IPS DF 6.9 (cell line): ENCODE data around the gene IRF2BP1.
A peak's percentile ranks its signal among the peaks of the same experiment; 100 is the strongest.
"Not testable (repeated sequence)": the region's sequence is repeated elsewhere in the genome, so short reads cannot be mapped to it uniquely, and the experiment has no call there.

Source experiments
- DNase-seq: peaks from one replicate; pipeline ENCODE4 v3.0.0-alpha.2; 2013; ENCODE audit warnings: low read depth, low spot score
- H3K27ac ChIP-seq: one replicate; pipeline ENCODE4 v1.5.1; 2013; ENCODE audit warnings: low read length, control low read depth
- H3K27me3 ChIP-seq: 2 replicates; pipeline ENCODE4 v1.6.1; 2013; ENCODE audit warnings: mild to moderate bottlenecking, low read length; ENCODE audit not compliant: control insufficient read depth, insufficient read depth
- H3K36me3 ChIP-seq: 2 replicates; pipeline ENCODE4 v1.6.1; 2013; ENCODE audit warnings: low read length; ENCODE audit not compliant: control insufficient read depth, insufficient read depth
- H3K4me1 ChIP-seq: 2 replicates; pipeline ENCODE4 v1.6.1; 2013; ENCODE audit warnings: low read length; ENCODE audit not compliant: control insufficient read depth, insufficient read depth
- H3K4me3 ChIP-seq: 2 replicates; pipeline ENCODE4 v1.5.1; 2013; ENCODE audit warnings: mild to moderate bottlenecking, low read length
- H3K9me3 ChIP-seq: 2 replicates; pipeline ENCODE4 v1.6.1; 2013; ENCODE audit warnings: low read length, inconsistent platforms; ENCODE audit not compliant: control insufficient read depth, insufficient read depth
- WGBS: extraction: QIAGEN DNeasy Blood & Tissue Kit; methylation state at CpG from one replicate; pipeline ENCODE4 v1.1.7; 2013; ENCODE audit warnings: mixed read lengths, missing lambda C conversion rate; ENCODE audit not compliant: insufficient read length, insufficient coverage; 5-methylcytosine and 5-hydroxymethylcytosine counted together

The IRF2BP1 gene

DNA sequence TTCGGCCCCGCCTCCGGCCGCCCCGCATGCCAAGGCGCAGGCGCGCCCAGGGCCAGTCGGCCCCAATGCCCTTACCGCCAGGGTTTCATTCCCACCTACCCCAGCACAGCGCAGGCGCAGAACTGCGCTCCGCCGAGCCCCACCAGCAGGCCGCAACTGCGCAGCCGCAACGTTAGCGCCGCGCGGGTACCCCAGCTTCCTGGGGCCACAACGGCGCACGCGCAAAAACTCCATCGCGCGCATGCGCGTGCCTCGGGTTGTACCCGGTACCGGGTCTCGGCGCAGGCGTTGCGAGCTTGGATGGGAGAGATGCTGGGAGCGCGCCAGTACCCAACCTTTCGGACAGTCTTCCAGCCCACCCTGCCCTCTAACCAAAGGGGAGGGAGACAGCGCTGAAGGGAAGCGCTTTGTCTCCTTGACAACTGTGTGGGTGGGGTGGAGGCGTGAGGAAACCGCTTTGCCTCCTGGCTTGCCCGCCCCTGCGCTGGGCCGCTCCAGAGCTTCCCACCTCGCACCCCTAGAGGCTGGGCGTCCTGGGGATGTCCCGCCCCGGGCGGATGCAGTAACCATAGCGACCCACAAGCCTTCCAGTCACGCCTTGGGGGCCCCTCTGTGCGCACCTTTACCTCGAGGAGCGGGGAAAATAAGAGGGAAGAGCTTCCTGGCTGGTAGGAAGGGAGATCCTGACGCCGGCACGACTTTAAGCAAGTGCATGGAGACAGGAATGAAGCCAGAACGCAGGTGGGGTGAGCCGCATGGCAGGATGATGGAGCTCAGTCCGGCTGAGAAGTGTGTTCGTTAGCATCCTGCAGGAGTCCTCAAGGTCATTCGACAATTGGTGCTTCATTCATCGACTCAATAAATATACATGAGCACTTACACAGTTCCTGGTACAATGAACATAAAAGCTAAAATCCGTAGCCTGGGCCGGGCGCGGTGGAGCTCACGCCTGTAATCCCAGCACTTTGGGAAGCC, 17.0 kb upstream of the IRF2BP1 start:
- no CpG with 5 or more reads among the region's 73 CpGs for WGBS
- H3K4me1 ChIP-seq = no peaks in the 10 kb centered on the region
- DNase-seq = peak; percentile 96
- no peaks in the 10 kb centered on the region; the same call in 1 of the 2 replicates for H3K36me3 ChIP-seq
- peak overlapping the region; percentile 42; the same call in 1 of the 2 replicates for H3K4me3 ChIP-seq
- H3K9me3 ChIP-seq = no peaks in the 10 kb centered on the region
- peaks cover 1% of the 10 kb centered on the region; the same call in 1 of the 2 replicates for H3K27me3 ChIP-seq
- no peak overlapping the region for H3K27ac ChIP-seq

DNA sequence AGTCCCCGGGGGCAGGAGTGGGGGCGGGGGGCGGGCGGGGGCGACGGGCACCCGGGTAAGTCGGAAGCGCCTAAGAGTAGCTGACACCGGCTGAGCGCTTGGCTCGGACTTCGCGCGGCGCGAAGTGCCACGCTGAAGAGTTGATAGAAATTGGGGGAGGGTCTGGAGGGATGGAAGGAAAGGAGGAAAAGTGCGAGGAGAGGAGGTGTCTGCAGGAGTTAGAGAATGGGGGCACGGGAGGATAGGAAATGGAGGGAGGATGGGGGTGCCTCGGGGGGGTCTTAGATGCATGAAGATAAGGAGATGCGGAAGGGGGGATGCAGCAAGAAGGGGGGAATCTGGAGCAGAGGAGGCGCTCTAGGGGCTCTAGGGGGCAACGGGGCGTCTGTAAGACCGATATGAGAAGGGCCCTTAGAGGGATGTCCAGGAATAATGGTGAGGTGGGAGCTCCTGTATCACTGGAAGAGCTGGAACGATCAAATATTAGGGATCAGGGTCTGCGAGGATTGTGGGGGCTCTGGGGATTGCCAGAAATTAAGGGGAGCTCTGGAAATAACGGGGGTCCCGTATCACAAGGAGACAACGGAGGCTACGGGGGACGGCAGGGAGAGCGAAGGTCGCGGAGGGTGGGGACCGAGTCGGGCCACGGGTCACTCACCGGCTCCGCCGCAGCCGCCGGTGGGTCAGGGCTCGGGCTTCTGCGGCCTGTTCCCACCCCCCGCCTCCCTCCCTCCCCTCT, 16.1 kb upstream of the IRF2BP1 start, which contains the start of gene MYPOP:
TSS of gene MYPOP (minus strand) at position 702 of the 739 bp plus-strand sequence. CDS start 840 bp downstream, outside the sequence.
- H3K27me3 ChIP-seq = peaks cover 1% of the 10 kb centered on the region; the same call in 1 of the 2 replicates
- no peaks in the 10 kb centered on the region for H3K4me1 ChIP-seq
- DNase-seq = no peak
- H3K9me3 ChIP-seq = no peaks in the 10 kb centered on the region
- H3K4me3 ChIP-seq = peak within 1 kb of the TSS; percentile 42; the same call in 1 of the 2 replicates
- no peaks in the 10 kb centered on the region; the same call in 1 of the 2 replicates for H3K36me3 ChIP-seq
- WGBS = no CpG with 5 or more reads among the region's 47 CpGs
- H3K27ac ChIP-seq = no peak within 1 kb of the TSS

DNA sequence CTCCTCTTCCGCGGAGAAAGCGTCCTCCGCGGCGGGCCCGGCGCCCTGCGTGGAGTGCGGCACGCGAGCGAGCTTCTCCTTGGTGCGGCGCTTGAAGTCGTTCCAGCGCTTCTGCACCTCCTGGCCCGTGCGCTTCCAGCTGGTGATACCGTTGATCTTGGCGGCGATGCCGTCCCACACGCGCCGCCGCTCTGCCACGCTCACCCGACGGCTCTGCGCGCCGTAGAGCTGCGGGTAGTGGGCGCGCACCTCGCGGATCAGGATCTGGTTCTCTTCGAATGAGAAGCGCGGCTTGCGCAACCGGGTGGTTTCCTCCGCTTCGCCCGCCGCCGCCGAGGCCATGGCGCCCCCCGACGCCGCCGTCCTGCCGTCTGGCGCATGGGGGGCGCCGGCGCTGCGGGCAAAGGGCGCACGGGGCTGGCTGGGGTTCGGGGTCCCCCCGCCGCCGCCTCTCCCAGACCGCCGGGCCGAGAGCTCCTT, 15.5 kb upstream of the IRF2BP1 start:
- Histone ChIP-seq H3K9me3 (no peaks in the 10 kb centered on the region), H3K4me1 (no peaks in the 10 kb centered on the region), H3K27ac (no peak overlapping the region), H3K36me3 (no peaks in the 10 kb centered on the region; the same call in 1 of the 2 replicates), H3K4me3 (peak overlapping the region; percentile 42; the same call in 1 of the 2 replicates), H3K27me3 (peaks cover 1% of the 10 kb centered on the region; the same call in 1 of the 2 replicates)
- no peak for DNase-seq
- no CpG with 5 or more reads among the region's 69 CpGs for WGBS

DNA sequence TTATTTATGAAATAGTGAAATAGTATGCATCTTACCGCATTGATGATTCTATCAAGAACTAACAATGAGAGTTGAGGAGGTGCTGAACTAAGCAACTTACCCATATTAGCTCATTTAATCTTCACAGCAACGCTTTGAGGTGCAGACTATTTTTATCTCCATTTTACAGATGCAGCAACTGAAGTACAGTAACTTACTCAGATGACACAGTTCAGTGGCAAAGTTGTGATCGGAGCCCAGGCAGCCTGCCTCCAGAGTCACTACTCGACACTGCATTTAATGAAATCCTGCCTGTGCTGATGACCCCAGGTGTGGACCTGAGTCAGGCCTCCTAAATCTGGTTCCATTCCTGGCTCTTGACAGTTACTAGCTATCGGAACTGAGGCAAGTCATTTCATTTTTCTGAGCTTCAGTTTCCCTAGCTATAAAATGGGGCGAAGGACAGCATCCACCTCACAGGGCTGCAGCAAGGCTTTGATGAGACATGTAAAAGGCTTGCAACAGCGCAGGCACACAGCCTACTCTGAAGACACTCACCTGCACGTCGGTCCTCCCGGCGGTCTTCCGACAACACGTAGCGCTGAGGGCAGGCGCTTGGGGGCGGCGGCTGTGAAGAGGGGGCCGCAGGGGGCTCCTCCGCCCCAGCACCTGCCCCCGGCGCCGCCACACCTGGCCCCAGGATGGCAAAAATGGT, 14.9 kb upstream of the IRF2BP1 start:
- WGBS = no CpG with 5 or more reads among the region's 22 CpGs
- H3K27ac ChIP-seq = no peak overlapping the region

DNA sequence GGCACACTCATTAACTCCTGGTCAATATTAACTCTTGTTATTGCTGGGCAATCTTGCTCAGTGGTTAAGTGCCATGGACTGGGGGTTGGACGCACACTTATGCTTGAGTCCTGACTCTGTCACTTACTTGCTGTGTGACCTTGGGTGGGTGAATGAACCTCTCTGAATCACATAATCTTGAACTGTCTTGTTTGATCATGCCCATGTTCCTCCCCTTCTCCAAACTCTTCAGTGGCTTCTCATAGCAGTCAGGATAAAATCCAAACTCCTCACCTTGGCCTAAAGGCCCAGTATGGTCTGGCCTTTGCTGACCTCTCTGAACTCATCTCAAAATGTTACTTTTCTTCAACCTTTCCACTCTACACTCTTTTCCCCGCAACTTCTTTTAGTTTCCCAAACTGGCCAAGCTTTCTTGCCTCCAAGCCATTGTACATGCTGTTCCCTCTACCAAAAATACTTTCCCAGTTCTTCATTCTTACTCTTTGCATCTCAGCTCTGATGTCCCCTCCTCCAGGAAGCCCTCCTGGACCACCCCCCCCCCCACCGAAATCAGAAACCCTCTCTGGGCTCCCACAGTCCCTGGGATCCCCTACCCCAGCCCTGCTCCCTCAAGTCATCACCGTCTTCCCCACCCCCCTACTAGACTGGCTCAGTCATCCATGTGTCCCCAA, 14.1 kb upstream of the IRF2BP1 start:
- Histone ChIP-seq H3K9me3 (no peaks in the 10 kb centered on the region), H3K36me3 (no peaks in the 10 kb centered on the region; the same call in 1 of the 2 replicates), H3K4me3 (no peak overlapping the region), H3K27me3 (peaks cover 1% of the 10 kb centered on the region; the same call in 1 of the 2 replicates), H3K4me1 (no peaks in the 10 kb centered on the region), H3K27ac (no peak overlapping the region)
- DNase-seq = no peak
- WGBS = 89% methylated on average over 1 of the region's 4 CpGs

More for the DNA sequence above, 14.9 kb upstream of the IRF2BP1 start:
- peaks cover 1% of the 10 kb centered on the region; the same call in 1 of the 2 replicates for H3K27me3 ChIP-seq
- H3K4me3 ChIP-seq = peak overlapping the region; percentile 42; the same call in 1 of the 2 replicates
- H3K36me3 ChIP-seq = no peaks in the 10 kb centered on the region; the same call in 1 of the 2 replicates
- no peaks in the 10 kb centered on the region for H3K9me3 ChIP-seq
- no peak for DNase-seq
- no peaks in the 10 kb centered on the region for H3K4me1 ChIP-seq

DNA sequence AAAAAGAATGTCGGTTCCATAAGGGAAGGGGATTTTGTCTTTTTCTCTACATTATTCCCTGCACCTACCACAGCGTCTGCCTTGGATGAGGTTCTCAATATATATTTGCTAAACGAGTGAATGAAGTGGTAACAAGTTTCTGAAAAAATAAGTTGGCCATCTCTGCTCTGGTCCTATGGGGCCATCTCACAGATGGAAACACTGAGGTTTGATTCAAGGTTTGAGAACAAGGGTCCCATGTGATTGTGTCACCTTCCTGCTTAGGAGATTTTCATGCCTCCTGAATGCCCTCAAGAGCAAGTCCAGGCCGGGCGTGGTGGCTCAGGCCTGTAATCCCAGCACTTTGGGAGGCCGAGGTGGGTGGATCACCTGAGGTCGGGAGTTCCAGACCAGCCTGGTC, 13.3 kb upstream of the IRF2BP1 start:
- DNase-seq = no peak
- no peak overlapping the region for H3K4me3 ChIP-seq
- H3K27ac ChIP-seq = no peak overlapping the region
- no CpG with 5 or more reads among the region's 7 CpGs for WGBS
- no peaks in the 10 kb centered on the region for H3K9me3 ChIP-seq
- H3K4me1 ChIP-seq = no peaks in the 10 kb centered on the region
- H3K36me3 ChIP-seq = no peaks in the 10 kb centered on the region; the same call in 1 of the 2 replicates
- H3K27me3 ChIP-seq = peaks cover 1% of the 10 kb centered on the region; the same call in 1 of the 2 replicates

DNA sequence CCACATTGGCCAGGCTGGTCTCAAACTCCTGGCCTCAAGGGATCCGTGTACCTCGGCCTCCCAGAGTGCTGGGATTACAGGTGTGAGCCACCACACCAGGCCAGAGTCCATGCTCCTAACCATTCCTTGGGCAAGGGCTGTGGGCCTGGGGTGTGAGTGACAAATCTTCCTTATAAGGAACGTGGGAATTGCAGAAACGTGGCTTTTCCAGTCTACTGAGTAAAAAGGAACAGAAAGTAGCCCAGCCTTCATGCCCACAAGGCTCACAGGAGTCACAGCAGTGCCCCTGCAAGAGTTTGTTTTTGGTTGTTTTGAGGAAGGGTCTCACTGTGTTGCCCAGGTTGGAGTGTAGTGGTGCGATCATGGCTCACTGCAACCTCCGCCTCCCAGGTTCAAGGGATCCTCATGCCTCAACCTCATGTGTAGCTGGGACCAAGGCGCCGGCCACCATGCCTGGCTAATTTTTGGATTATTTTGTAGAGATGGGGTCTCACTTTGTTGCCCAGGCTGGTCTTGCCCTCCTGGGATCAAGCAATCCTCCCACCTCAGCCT, 11.4 kb upstream of the IRF2BP1 start:
- Histone ChIP-seq H3K4me1 (no peaks in the 10 kb centered on the region), H3K36me3 (no peaks in the 10 kb centered on the region; the same call in 1 of the 2 replicates), H3K9me3 (no peaks in the 10 kb centered on the region), H3K4me3 (no peak overlapping the region), H3K27me3 (peaks cover 1% of the 10 kb centered on the region; the same call in 1 of the 2 replicates), H3K27ac (no peak overlapping the region)
- no CpG with 5 or more reads among the region's 8 CpGs for WGBS
- no peak for DNase-seq

DNA sequence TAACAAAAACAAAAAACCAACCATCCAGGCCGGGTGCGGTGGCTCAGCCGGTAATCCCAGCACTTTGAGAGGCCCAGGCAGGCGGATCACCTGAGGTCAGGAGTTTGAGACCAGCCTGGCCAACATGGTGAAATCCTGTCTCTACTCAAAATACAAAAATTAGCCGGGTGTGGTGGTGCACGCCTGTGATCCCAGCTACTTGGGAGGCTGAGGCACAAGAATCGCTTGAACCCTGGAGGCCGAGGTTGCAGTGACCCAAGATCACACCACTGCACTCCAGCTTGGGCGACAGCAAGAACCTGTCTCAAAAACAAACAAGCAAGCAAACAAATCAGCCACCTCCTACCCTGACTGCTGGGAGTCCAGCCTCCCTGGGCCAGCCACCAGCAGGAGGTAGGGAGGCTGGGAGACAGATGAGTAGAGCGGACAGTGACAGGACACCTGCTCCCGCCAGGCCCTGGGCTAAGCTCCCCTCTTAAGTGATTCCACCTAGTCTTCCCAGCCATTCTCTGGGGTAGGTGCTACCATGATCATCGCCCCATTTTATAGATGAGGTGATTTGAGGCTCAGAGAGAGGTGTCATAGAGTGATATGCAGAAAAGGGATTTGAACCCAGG, 10.2 kb upstream of the IRF2BP1 start:
- not testable (repeated sequence) for H3K27me3 ChIP-seq, DNase-seq, H3K4me3 ChIP-seq, H3K4me1 ChIP-seq, H3K27ac ChIP-seq, H3K36me3 ChIP-seq, H3K9me3 ChIP-seq
- no CpG with 5 or more reads among the region's 12 CpGs for WGBS

DNA sequence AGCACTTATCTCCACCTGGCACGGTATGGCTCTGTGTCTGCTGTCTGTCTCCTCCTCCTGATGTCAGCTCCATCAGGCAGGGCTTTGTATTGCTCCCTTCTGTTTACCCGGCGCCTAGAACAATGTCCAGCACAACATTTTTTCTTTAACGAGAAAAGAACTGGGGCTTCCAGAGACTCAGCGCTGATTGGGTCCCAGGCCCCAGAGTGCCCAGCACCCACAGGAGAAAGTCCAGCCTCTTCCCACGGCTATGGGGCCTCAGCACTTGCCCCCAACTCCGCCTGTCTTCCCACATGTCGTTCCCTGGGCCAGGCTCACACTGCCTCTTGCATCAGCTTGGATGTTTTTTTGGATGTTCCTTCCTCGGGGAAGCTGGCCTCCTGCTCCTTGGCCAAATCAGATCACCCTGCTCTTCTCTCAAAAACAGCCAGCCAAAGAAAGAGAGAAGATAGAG, 9.6 kb upstream of the IRF2BP1 start:
- WGBS = no CpG with 5 or more reads among the region's 9 CpGs
- H3K4me1 ChIP-seq = no peaks in the 10 kb centered on the region
- no peaks in the 10 kb centered on the region; the same call in none of the 2 replicates for H3K36me3 ChIP-seq
- no peaks in the 10 kb centered on the region for H3K27me3 ChIP-seq
- H3K4me3 ChIP-seq = no peak overlapping the region
- no peaks in the 10 kb centered on the region for H3K9me3 ChIP-seq
- no peak overlapping the region for H3K27ac ChIP-seq
- no peak for DNase-seq
